GM23338 (cell line): Measurements from ENCODE around the gene MAD1L1. TPM values are rescaled to one million over a fixed set of nuclear protein-coding genes. Genes with fewer than 3 reads are reported as not detected.

Experiments used
- ATAC-seq: fragments of 200-7000 bp; cut with Tn5 transposase; 3 replicates; pipeline ENCODE4 v1.9.1; 2020
- DNase-seq: peaks from one replicate; pipeline ENCODE4 v3.0.0-alpha.2; 2015; ENCODE audit warnings: low spot score
- H2AFZ ChIP-seq: fragments of 200-600 bp; sonication (generic); 2 replicates; pipeline ENCODE4 v1.8.0; 2016; ENCODE audit warnings: antibody characterized with exemption, mild to moderate bottlenecking, moderate library complexity
- H3F3A ChIP-seq: fragments of 200-600 bp; sonication (generic); replicated peaks from 2 replicates; pipeline ENCODE4 v1.8.0; 2017; ENCODE audit warnings: antibody characterized with exemption, mixed run types, low read depth
- H3K27ac ChIP-seq: fragments of 200-600 bp; sonication (generic); 2 replicates; pipeline ENCODE4 v1.6.1; 2016; ENCODE audit warnings: low read depth
- H3K27me3 ChIP-seq: fragments of 200-600 bp; sonication (generic); 2 replicates; pipeline ENCODE4 v1.8.0; 2016; ENCODE audit warnings: mild to moderate bottlenecking, mixed run types, moderate library complexity; ENCODE audit not compliant: insufficient read depth
- H3K36me3 ChIP-seq: fragments of 200-600 bp; sonication (generic); 2 replicates; pipeline ENCODE4 v1.8.0; 2016; ENCODE audit warnings: mild to moderate bottlenecking; ENCODE audit not compliant: insufficient read depth
- H3K4me1 ChIP-seq: fragments of 200-600 bp; sonication (generic); 2 replicates; pipeline ENCODE4 v1.8.0; 2016; ENCODE audit warnings: mild to moderate bottlenecking, moderate library complexity; ENCODE audit not compliant: insufficient read depth
- H3K4me2 ChIP-seq: fragments of 200-600 bp; sonication (generic); 2 replicates; pipeline ENCODE4 v1.7.1; 2017; ENCODE audit warnings: mixed run types
- H3K4me3 ChIP-seq: fragments of 200-600 bp; sonication (generic); 2 replicates; pipeline ENCODE4 v1.6.1; 2016; ENCODE audit warnings: mixed run types
- H3K79me2 ChIP-seq: fragments of 200-600 bp; sonication (generic); replicated peaks from 2 replicates; pipeline ENCODE4 v1.8.0; 2017; ENCODE audit warnings: mild to moderate bottlenecking; ENCODE audit not compliant: insufficient read depth
- H3K9me2 ChIP-seq: fragments of 200-600 bp; sonication (generic); 2 replicates; pipeline ENCODE4 v1.8.0; 2017; ENCODE audit not compliant: insufficient read depth
- H4K20me1 ChIP-seq: fragments of 200-600 bp; sonication (generic); replicated peaks from 2 replicates; pipeline ENCODE4 v1.8.0; 2017; ENCODE audit warnings: mild to moderate bottlenecking; ENCODE audit not compliant: insufficient read depth
- H3K27ac Mint-ChIP-seq: 2 replicates; pipeline ENCODE4 v1.8.0; 2020; ENCODE audit warnings: inconsistent platforms, mild to moderate bottlenecking, moderate library complexity, mixed read lengths
- H3K27me3 Mint-ChIP-seq: 3 replicates; pipeline ENCODE4 v1.8.0; 2022; ENCODE audit warnings: low read depth, mild to moderate bottlenecking, moderate library complexity, mixed read lengths, inconsistent platforms; ENCODE audit not compliant: insufficient read depth, poor library complexity
- H3K36me3 Mint-ChIP-seq: 3 replicates; pipeline ENCODE4 v1.8.0; 2021; ENCODE audit warnings: low read depth, mild to moderate bottlenecking, inconsistent platforms, moderate library complexity, mixed read lengths
- H3K4me1 Mint-ChIP-seq: 3 replicates; pipeline ENCODE4 v1.8.0; 2020; ENCODE audit warnings: mild to moderate bottlenecking, inconsistent platforms, mixed read lengths
- H3K4me3 Mint-ChIP-seq: 3 replicates; pipeline ENCODE4 v1.8.0; 2021; ENCODE audit warnings: moderate library complexity, mild to moderate bottlenecking, inconsistent platforms, mixed read lengths
- H3K9me3 Mint-ChIP-seq: 3 replicates; pipeline ENCODE4 v1.8.0; 2020; ENCODE audit warnings: moderate library complexity, mild to moderate bottlenecking, inconsistent platforms, mixed read lengths
- CREB1 ChIP-seq: fragments of 250-450 bp; sonication (Bioruptor Pico); IDR thresholded peaks from 2 replicates; pipeline ENCODE4 v1.5.0; 2020; ENCODE audit warnings: low read depth, mild to moderate bottlenecking, moderate library complexity
- CTCF ChIP-seq, 2 experiments: fragments of 200-600 bp in 1 of 2; sonication (generic) in 1 of 2; conservative IDR thresholded peaks; 2 replicates each; pipeline versions ENCODE4 v1.5.1 to v1.6.1; 2016 to 2017; ENCODE audit warnings: antibody characterized with exemption in 2 of 2, low read depth in 2 of 2, mild to moderate bottlenecking in 2 of 2, moderate library complexity in 1 of 2
- ETS1 ChIP-seq: IDR thresholded peaks from 2 replicates; pipeline ENCODE4 v1.6.1; 2016; ENCODE audit warnings: antibody characterized with exemption
- EZH2 ChIP-seq: fragments of 200-600 bp; sonication (generic); IDR thresholded peaks from one replicate; pipeline ENCODE4 v1.8.0; 2017; ENCODE audit warnings: antibody characterized with exemption, mild to moderate bottlenecking, low read depth; ENCODE audit not compliant: unreplicated experiment
- EZH2phosphoT487 ChIP-seq: fragments of 200-600 bp; sonication (generic); IDR thresholded peaks from one replicate; pipeline ENCODE4 v1.8.1; 2018; ENCODE audit warnings: antibody characterized with exemption; ENCODE audit not compliant: unreplicated experiment
- JUNB ChIP-seq: IDR thresholded peaks from one replicate; pipeline ENCODE4 v1.6.1; 2016; ENCODE audit warnings: antibody characterized with exemption; ENCODE audit not compliant: unreplicated experiment
- NANOG ChIP-seq: IDR thresholded peaks from 2 replicates; pipeline ENCODE4 v1.6.1; 2016; ENCODE audit warnings: antibody characterized with exemption, borderline replicate concordance
- POLR2AphosphoS5 ChIP-seq: IDR thresholded peaks from 2 replicates; pipeline ENCODE4 v1.6.1; 2016; ENCODE audit warnings: antibody characterized with exemption, low read depth
- REST ChIP-seq: IDR thresholded peaks from one replicate; pipeline ENCODE4 v1.6.1; 2018; ENCODE audit warnings: antibody characterized with exemption; ENCODE audit not compliant: unreplicated experiment
- STAT1 ChIP-seq: IDR thresholded peaks from one replicate; pipeline ENCODE4 v1.6.1; 2016; ENCODE audit warnings: antibody characterized with exemption; ENCODE audit not compliant: unreplicated experiment
- ZNF114 ChIP-seq: fragments of 250-450 bp; sonication (Bioruptor Pico); IDR thresholded peaks from 2 replicates; pipeline ENCODE4 v1.5.0; 2020; ENCODE audit warnings: mild to moderate bottlenecking, moderate library complexity
- ZNF331 ChIP-seq: fragments of 250-450 bp; sonication (Bioruptor Pico); IDR thresholded peaks from 2 replicates; pipeline ENCODE4 v1.5.0; 2020; ENCODE audit warnings: low read depth, mild to moderate bottlenecking, moderate library complexity
- ZNF462 ChIP-seq: fragments of 250-450 bp; sonication (Bioruptor Pico); IDR thresholded peaks from 2 replicates; pipeline ENCODE4 v1.5.0; 2020; ENCODE audit warnings: mild to moderate bottlenecking, moderate library complexity
- polyA plus RNA-seq: library from polyadenylated mRNA; unstranded; fragments of >200 nt; fragmentation: Nextera tagmentation; extraction: Ambion mirVana; gene quantifications from 2 replicates; pipeline ENCODE4 v1.2.1, GENCODE V29; 2016
- total RNA-seq: library from RNA; depleted of rRNA; stranded (reverse); fragments of >200 nt; shearing (Covaris generic); gene quantifications from 2 replicates; pipeline ENCODE4 v1.2.3, GENCODE V29; 2014

Gene MAD1L1
- total and polyA plus RNA-seq, 2 experiments from 2014 or later, result 40.3 to 59.3 TPM

GRCh38 chr7:2112261-2113198, 120.2 kb downstream of the MAD1L1 start:
- DNase-seq, result no peak
- Histone ChIP-seq H2AFZ (no peak overlapping the region), H3K36me3 (no peaks in the 10 kb centered on the region), H3K27me3 (no peaks in the 10 kb centered on the region), H3K4me2 (no peak overlapping the region), H3K79me2 (peaks cover 11% of the 10 kb centered on the region; the same call in 1 of the 2 replicates), H3F3A (no peaks in the 10 kb centered on the region), H3K4me3 (no peak overlapping the region), H3K4me1 (no peaks in the 10 kb centered on the region; the same call in 1 of the 2 replicates), H3K27ac (0 out of 2 replicates have a peak overlapping the region, but pooled peaks have one; percentile 59), H4K20me1 (0 out of 2 replicates have a peak, but pooled peaks cover 7% of the 10 kb centered on the region), H3K9me2 (no peaks in the 10 kb centered on the region)
- H3K27me3 Mint-ChIP-seq, result peaks cover 19% of the 10 kb centered on the region
- no peaks in the 10 kb centered on the region for H3K9me3 Mint-ChIP-seq
- peaks cover 35% of the 10 kb centered on the region for H3K4me1 Mint-ChIP-seq
- no peak for ATAC-seq
- no peak overlapping the region for H3K4me3 Mint-ChIP-seq
- peak overlapping the region; percentile 87 for H3K27ac Mint-ChIP-seq
- TF ChIP-seq ETS1 (no peak), ZNF331 (CRISPR knock-in tag) (no peak), ZNF114 (CRISPR knock-in tag) (no peak), POLR2AphosphoS5 (no peak), ZNF462 (CRISPR knock-in tag) (no peak), STAT1 (no peak), NANOG (no peak), EZH2 (no peak), JUNB (no peak), REST (no peak), CTCF (conservative IDR thresholded peaks at IDR 0.05; ENCODE audit: low read depth in 2 of 2) (no peak), CREB1 (CRISPR knock-in tag) (no peak), EZH2phosphoT487 (no peak)
- H3K36me3 Mint-ChIP-seq, result peaks cover 10% of the 10 kb centered on the region
